Neural cell (in vitro differentiated cells): ENCODE measurements around the gene MUL1.

ENCODE experiments used
- CTCF ChIP-seq: fragments of 450-650 bp; IDR thresholded peaks from 2 replicates; pipeline ENCODE4 v1.5.1; 2014; ENCODE audit warnings: antibody characterized with exemption, mild to moderate bottlenecking, moderate library complexity; ENCODE audit not compliant: poor library complexity, severe bottlenecking
- EP300 ChIP-seq: fragments of 450-650 bp; conservative IDR thresholded peaks from 2 replicates; pipeline ENCODE4 v1.6.1; 2014; ENCODE audit warnings: antibody characterized with exemption, mild to moderate bottlenecking, moderate library complexity; ENCODE audit not compliant: poor library complexity, severe bottlenecking
- EZH2 ChIP-seq: fragments of 200-600, 300-800 bp; shearing (Covaris generic), sonication (generic); IDR thresholded peaks from 2 replicates; pipeline ENCODE4 v1.6.1; 2014; ENCODE audit warnings: antibody characterized with exemption, low read length, borderline replicate concordance, mild to moderate bottlenecking; ENCODE audit not compliant: insufficient read depth, poor library complexity, severe bottlenecking
- MXI1 ChIP-seq: fragments of 450-650 bp; conservative IDR thresholded peaks from 2 replicates; pipeline ENCODE4 v1.6.1; 2014; ENCODE audit warnings: antibody characterized with exemption, mild to moderate bottlenecking; ENCODE audit not compliant: poor library complexity, severe bottlenecking
- RAD21 ChIP-seq: fragments of 450-650 bp; conservative IDR thresholded peaks from 2 replicates; pipeline ENCODE4 v1.6.1; 2014; ENCODE audit warnings: antibody characterized with exemption, mild to moderate bottlenecking, moderate library complexity
- REST ChIP-seq: IDR thresholded peaks from 2 replicates; pipeline ENCODE4 v1.6.1; 2012; ENCODE audit warnings: borderline replicate concordance
- TAF1 ChIP-seq: IDR thresholded peaks from 2 replicates; pipeline ENCODE4 v1.6.1; 2012; ENCODE audit warnings: low read depth

- TF ChIP-seq RAD21: no peak
- no peak for TF ChIP-seq TAF1
- TF ChIP-seq EZH2: no peak
- TF ChIP-seq CTCF: no peak
- no peak for TF ChIP-seq REST
- no peak for TF ChIP-seq EP300
- TF ChIP-seq MXI1: no peak
Measured at GRCh38 chr1:20458717-20459116, 49.2 kb downstream of the MUL1 start.
